ENCODE data around the gene VAMP3. TPM values are rescaled to one million over a fixed set of nuclear protein-coding genes. Genes with fewer than 3 reads are reported as not detected.

Gene VAMP3
- total RNA-seq, 1 donor from 2014 or later = 75.9 TPM

DNA sequence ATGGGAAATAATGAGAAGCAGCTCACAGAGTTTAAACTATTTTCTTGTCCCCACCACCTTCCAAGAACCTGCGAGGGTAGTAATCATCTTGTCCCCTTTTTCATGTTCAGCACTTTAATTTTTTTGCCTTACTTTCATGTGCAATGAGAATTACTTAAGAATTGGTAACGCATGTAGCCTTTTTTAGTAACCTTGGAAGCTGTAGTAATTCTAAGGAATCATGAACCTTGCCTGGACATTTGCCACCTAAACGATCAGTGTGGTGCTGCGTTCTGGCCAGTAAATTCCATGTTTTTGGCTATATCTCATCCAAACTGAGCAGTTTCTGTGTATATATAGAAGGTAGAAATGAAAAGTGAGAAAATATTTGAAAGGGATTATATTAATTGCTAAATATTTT is 3.9 kb upstream of the VAMP3 start:
- intact Hi-C loops (cut with micrococcal nuclease) = no loop called here
- no peak overlapping the region for H3K4me3 ChIP-seq
- no peaks in the 10 kb centered on the region for H3K36me3 ChIP-seq
- no peaks in the 10 kb centered on the region for H3K27me3 ChIP-seq (ENCODE audit: low read depth)
- no peak overlapping the region for H3K27ac ChIP-seq (replicated peaks)
- no peak for DNase-seq
- TF ChIP-seq, protein P1, sequence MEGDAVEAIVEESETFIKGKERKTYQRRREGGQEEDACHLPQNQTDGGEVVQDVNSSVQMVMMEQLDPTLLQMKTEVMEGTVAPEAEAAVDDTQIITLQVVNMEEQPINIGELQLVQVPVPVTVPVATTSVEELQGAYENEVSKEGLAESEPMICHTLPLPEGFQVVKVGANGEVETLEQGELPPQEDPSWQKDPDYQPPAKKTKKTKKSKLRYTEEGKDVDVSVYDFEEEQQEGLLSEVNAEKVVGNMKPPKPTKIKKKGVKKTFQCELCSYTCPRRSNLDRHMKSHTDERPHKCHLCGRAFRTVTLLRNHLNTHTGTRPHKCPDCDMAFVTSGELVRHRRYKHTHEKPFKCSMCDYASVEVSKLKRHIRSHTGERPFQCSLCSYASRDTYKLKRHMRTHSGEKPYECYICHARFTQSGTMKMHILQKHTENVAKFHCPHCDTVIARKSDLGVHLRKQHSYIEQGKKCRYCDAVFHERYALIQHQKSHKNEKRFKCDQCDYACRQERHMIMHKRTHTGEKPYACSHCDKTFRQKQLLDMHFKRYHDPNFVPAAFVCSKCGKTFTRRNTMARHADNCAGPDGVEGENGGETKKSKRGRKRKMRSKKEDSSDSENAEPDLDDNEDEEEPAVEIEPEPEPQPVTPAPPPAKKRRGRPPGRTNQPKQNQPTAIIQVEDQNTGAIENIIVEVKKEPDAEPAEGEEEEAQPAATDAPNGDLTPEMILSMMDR (IDR thresholded peaks at IDR 0.05; ENCODE audit: borderline replicate concordance) = no peak
- peaks cover 15% of the 10 kb centered on the region for H3K4me1 ChIP-seq
- no peaks in the 10 kb centered on the region for H3K9me3 ChIP-seq (replicated peaks)

DNA sequence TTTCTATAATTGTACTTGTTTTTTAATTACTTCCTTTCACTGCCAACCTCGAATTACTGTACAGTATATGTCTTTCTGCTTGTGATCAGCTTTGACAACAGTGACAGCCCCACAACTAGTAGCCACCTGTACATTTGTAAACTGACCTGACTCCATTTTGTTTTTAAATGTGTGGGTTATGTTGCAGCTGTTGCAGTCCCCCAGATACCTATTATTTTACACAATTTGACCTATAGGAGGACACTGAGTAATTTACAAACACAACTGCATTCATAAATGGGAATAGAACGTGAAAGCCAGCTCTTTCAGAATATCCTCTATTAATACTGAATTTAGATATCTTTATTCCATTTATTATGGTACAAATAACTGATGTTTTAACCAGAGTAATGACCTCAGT is 2.5 kb upstream of the VAMP3 start:
- Histone ChIP-seq H3K27ac (replicated peaks) (no peak overlapping the region), H3K9me3 (replicated peaks) (no peaks in the 10 kb centered on the region), H3K27me3 (ENCODE audit: low read depth) (no peaks in the 10 kb centered on the region), H3K4me1 (peaks cover 30% of the 10 kb centered on the region), H3K36me3 (peaks cover 4% of the 10 kb centered on the region), H3K4me3 (no peak overlapping the region)
- TF ChIP-seq, protein P1 (IDR thresholded peaks at IDR 0.05; ENCODE audit: borderline replicate concordance) = no peak
- intact Hi-C loops (cut with micrococcal nuclease) = no loop called here
- no peak for DNase-seq

DNA sequence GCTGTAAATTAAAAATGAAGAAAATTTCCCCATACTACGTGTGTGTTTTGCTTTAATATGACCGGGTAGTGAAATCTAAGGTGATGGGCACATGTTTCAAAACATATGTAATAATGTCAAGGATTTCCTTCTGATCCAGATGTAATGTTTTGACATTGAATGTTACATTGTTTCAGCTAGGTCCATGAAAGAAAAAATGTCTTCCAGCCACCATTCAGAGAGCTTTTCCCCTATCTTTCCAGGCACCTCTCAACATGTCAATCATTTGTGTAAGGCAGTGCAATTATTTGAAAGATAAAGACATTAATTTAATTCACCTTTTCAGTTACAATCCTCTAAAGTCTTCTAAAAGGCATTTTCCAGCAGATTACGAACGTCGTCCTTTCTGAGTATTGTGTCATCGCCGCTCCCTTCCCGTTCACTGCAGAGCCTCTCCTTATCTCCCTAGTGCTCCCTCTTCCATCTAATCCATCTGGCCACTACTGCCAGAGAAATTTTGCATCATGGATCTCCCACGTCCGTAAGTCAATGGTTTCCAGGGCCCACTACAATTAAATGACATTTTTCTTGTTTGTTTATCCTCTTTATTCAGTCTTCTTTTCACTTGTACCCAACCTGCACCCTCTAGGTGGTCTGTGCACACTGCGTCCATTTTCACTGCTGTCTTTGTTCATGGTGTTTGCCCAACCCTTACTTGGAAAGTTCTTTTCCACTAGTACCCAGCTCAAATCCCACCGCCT is 1.3 kb upstream of the VAMP3 start:
- no peak overlapping the region for H3K4me3 ChIP-seq
- intact Hi-C loops (cut with micrococcal nuclease) = no loop called here
- H3K36me3 ChIP-seq = peaks cover 17% of the 10 kb centered on the region
- no peaks in the 10 kb centered on the region for H3K9me3 ChIP-seq (replicated peaks)
- H3K27ac ChIP-seq (replicated peaks) = peak overlapping the region; percentile 93
- H3K27me3 ChIP-seq (ENCODE audit: low read depth) = no peaks in the 10 kb centered on the region
- TF ChIP-seq, protein P1 (IDR thresholded peaks at IDR 0.05; ENCODE audit: borderline replicate concordance) = no peak
- peaks cover 34% of the 10 kb centered on the region for H3K4me1 ChIP-seq
- DNase-seq = no peak

DNA sequence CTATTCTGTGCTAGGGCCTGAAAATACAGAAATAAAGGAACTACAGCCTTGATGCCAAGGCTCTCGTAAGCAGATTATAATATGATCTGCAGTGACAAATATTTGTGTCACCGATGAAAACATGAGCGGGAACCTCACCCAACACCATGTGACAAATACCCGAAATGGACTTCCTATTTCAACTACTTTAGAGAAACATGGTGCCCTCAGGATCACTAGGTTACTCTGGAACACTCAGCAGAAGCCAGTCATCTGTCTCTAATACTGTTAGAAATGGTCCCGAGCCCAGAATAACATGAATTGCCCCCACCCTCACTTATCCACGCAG is 463 bp upstream of the VAMP3 start:
- no peak for DNase-seq
- no peaks in the 10 kb centered on the region for H3K9me3 ChIP-seq (replicated peaks)
- peaks cover 20% of the 10 kb centered on the region for H3K36me3 ChIP-seq
- TF ChIP-seq, protein P1 (IDR thresholded peaks at IDR 0.05; ENCODE audit: borderline replicate concordance) = no peak
- H3K27ac ChIP-seq (replicated peaks) = peak overlapping the region; percentile 93
- no peaks in the 10 kb centered on the region for H3K27me3 ChIP-seq (ENCODE audit: low read depth)
- intact Hi-C loops (cut with micrococcal nuclease) = no loop called here
- peak overlapping the region; percentile 86 for H3K4me3 ChIP-seq
- peaks cover 34% of the 10 kb centered on the region for H3K4me1 ChIP-seq

DNA sequence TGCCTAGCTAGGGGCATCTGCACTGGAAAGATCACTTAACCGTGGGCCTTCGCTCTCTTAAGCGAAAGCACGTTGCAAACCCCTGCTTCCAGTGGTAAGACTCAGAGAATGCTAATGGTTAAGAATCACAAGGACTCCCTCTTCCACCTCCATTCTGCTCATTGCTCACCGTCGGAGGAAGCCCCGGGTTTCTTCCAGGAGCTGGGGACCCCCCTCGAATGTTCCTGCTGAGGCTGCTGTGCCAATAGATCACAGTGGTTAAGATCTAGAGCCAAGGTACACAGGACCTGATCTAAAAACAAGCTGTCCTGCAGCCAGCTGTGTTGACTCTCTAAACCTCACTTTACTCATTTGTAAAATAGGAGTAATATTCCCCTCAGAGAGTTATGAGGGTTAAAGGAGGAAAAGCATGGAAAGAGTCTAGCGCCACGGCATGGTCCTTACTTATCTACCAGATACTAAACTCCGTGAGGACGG is 765 bp downstream of the VAMP3 start:
- peak overlapping the region; percentile 93 for H3K27ac ChIP-seq (replicated peaks)
- TF ChIP-seq, protein P1 (IDR thresholded peaks at IDR 0.05; ENCODE audit: borderline replicate concordance) = no peak
- peaks cover 22% of the 10 kb centered on the region for H3K36me3 ChIP-seq
- H3K4me1 ChIP-seq = peaks cover 34% of the 10 kb centered on the region
- H3K4me3 ChIP-seq = peak overlapping the region; percentile 86
- no peaks in the 10 kb centered on the region for H3K27me3 ChIP-seq (ENCODE audit: low read depth)
- DNase-seq = no peak
- intact Hi-C loops (cut with micrococcal nuclease) = no loop called here
- no peaks in the 10 kb centered on the region for H3K9me3 ChIP-seq (replicated peaks)

Measured in left ventricle myocardium inferior (tissue), 1 donor.